K562 (cell line): ENCODE measurements around the gene NT5C2. TPM values are rescaled to one million over a fixed set of nuclear protein-coding genes. Genes with fewer than 3 reads are reported as not detected.

Experiments used
- ATAC-seq: fragments of 200-7000 bp; cut with Tn5 transposase; 3 replicates; pipeline ENCODE4 v1.9.1; 2020; ENCODE audit warnings: moderate library complexity
- BruUV-seq: library from RNA; stranded (reverse); fragments of 400-500 nt; replicated peaks from 2 replicates; lab custom pipeline; 2021; lab: Mats Ljungman, UMichigan
- CTCF ChIA-PET: fragments of 300-600 bp; formaldehyde crosslinking; extraction: SDS; loops from one replicate; lab custom pipeline; 2021; ENCODE audit warnings: low intra/inter-chr PET ratio; lab: Yijun Ruan, JAX
- POLR2A ChIA-PET: fragments of 300-600, 350-650 bp; sonication (Branson Sonifier 250); formaldehyde crosslinking; extraction: SDS; loops from one replicate; lab custom pipeline; 2021; ENCODE audit warnings: antibody characterized with exemption, inconsistent platforms; lab: Yijun Ruan, JAX
- DNase-seq, 4 experiments: peaks; one replicate each; pipeline versions ENCODE4 v3.0.0 to v3.0.0-alpha.2; 2011 to 2018; ENCODE audit warnings: low spot score in 3 of 4, mixed read lengths in 3 of 4; ENCODE audit errors: extremely low read depth in 1 of 4
- FAIRE-seq: peaks from 2 replicates; lab custom pipeline; 2011; peaks lifted over from hg19 to GRCh38; lab: Jason Lieb, UNC
- H2AFZ ChIP-seq: 2 replicates; pipeline ENCODE4 v1.6.0; 2011; ENCODE audit warnings: low read depth, low read length, control low read depth, inconsistent platforms
- H3K27ac ChIP-seq: fragments of 200-600 bp; 3 replicates; pipeline ENCODE4 v1.8.0; 2011; ENCODE audit warnings: low read depth, mild to moderate bottlenecking, control low read depth, inconsistent platforms, low read length, moderate library complexity, mixed read lengths; ENCODE audit errors: extremely low read depth
- H3K27me3 ChIP-seq, 2 experiments: fragments of 300-600 bp in 1 of 2; 2 replicates in 1 of 2; 3 replicates in 1 of 2; pipeline versions ENCODE4 v1.6.0 to v1.8.0; 2011; ENCODE audit warnings: inconsistent platforms in 2 of 2, low read length in 2 of 2, mild to moderate bottlenecking in 1 of 2, mixed read lengths in 1 of 2, moderate library complexity in 1 of 2; ENCODE audit not compliant: control insufficient read depth in 2 of 2, insufficient read depth in 2 of 2
- H3K36me3 ChIP-seq: fragments of 300-600 bp; 3 replicates; pipeline ENCODE4 v1.8.0; 2011; ENCODE audit warnings: mild to moderate bottlenecking, low read length, inconsistent platforms; ENCODE audit not compliant: control insufficient read depth, insufficient read depth
- H3K4me1 ChIP-seq, 2 experiments: fragments of 200-600 bp in 1 of 2; replicated peaks in 1 of 2; 2 replicates in 1 of 2; 3 replicates in 1 of 2; pipeline versions ENCODE4 v1.5.1 to v1.8.0; 2011; ENCODE audit warnings: inconsistent platforms in 2 of 2, low read length in 2 of 2, mild to moderate bottlenecking in 1 of 2, mixed read lengths in 1 of 2, moderate library complexity in 1 of 2; ENCODE audit not compliant: control insufficient read depth in 2 of 2, insufficient read depth in 2 of 2
- H3K4me2 ChIP-seq: 2 replicates; pipeline ENCODE4 v1.6.1; 2011; ENCODE audit warnings: low read length, control low read depth, inconsistent platforms, mixed read lengths; ENCODE audit not compliant: insufficient read depth
- H3K4me3 ChIP-seq: fragments of 200-600 bp; sonication (generic), shearing (Covaris generic); 2 replicates; pipeline ENCODE4 v1.5.1; 2016; ENCODE audit warnings: control low read depth, inconsistent platforms
- H3K79me2 ChIP-seq: fragments of 200-600 bp; 3 replicates; pipeline ENCODE4 v1.8.0; 2011; ENCODE audit warnings: low read length, inconsistent platforms; ENCODE audit not compliant: control insufficient read depth, insufficient read depth
- H3K9ac ChIP-seq, 2 experiments: 2 replicates each; pipeline versions ENCODE4 v1.6.0 to v1.6.1; 2011; ENCODE audit warnings: low read depth in 2 of 2, low read length in 2 of 2, control low read depth in 1 of 2, inconsistent platforms in 1 of 2, mild to moderate bottlenecking in 1 of 2, mixed read lengths in 1 of 2; ENCODE audit not compliant: insufficient read depth in 1 of 2
- H3K9me1 ChIP-seq: one replicate; pipeline ENCODE4 v1.6.0; 2011; ENCODE audit warnings: inconsistent platforms, mild to moderate bottlenecking, low read length, moderate library complexity; ENCODE audit not compliant: control insufficient read depth, insufficient read depth
- H3K9me3 ChIP-seq: replicated peaks from 2 replicates; pipeline ENCODE4 v1.5.1; 2011; ENCODE audit warnings: low read depth, low read length, inconsistent platforms; ENCODE audit not compliant: control insufficient read depth, insufficient read depth
- H4K20me1 ChIP-seq: replicated peaks from 2 replicates; pipeline ENCODE4 v1.6.1; 2011; ENCODE audit warnings: low read length, inconsistent platforms, mixed read lengths; ENCODE audit not compliant: control insufficient read depth, insufficient read depth
- ETS1 ChIP-seq: conservative IDR thresholded peaks from 2 replicates; pipeline ENCODE4 v1.6.1; 2011; ENCODE audit warnings: low read depth, mild to moderate bottlenecking, low read length; ENCODE audit not compliant: control insufficient read depth
- FOXA3 ChIP-seq, 2 experiments: fragments of 450-650 bp in 1 of 2; sonication (generic) in 1 of 2; formaldehyde crosslinking; IDR thresholded peaks in 1 of 2; conservative IDR thresholded peaks in 1 of 2; 2 replicates each; pipeline versions ENCODE4 v1.4.0 to v1.8.0; 2020 to 2022; ENCODE audit warnings: mild to moderate bottlenecking in 2 of 2, missing genetic modification reagents in 1 of 2
- HMG20A ChIP-seq: fragments of 450-650 bp; formaldehyde crosslinking; conservative IDR thresholded peaks from 2 replicates; pipeline ENCODE4 v1.4.0; 2020; ENCODE audit warnings: mild to moderate bottlenecking, mixed read lengths
- RBM14 ChIP-seq: fragments of 200-400 bp; formaldehyde crosslinking; IDR thresholded peaks from 2 replicates; pipeline ENCODE4 v1.6.1; 2018; ENCODE audit warnings: low read depth, mild to moderate bottlenecking, low read length, moderate library complexity, borderline replicate concordance; ENCODE audit not compliant: insufficient read depth
- RBM25 ChIP-seq: fragments of 200-400 bp; formaldehyde crosslinking; IDR thresholded peaks from 2 replicates; pipeline ENCODE4 v1.6.1; 2018; ENCODE audit warnings: low read length, low read depth, moderate library complexity; ENCODE audit not compliant: severe bottlenecking
- RFX1 ChIP-seq: fragments of 450-650 bp; IDR thresholded peaks from 2 replicates; pipeline ENCODE4 v1.6.1; 2016; ENCODE audit warnings: mild to moderate bottlenecking, moderate library complexity
- SRSF9 ChIP-seq: fragments of 200-400 bp; formaldehyde crosslinking; IDR thresholded peaks from 2 replicates; pipeline ENCODE4 v1.6.1; 2017; ENCODE audit warnings: low read depth, low read length, borderline replicate concordance
- ZNF134 ChIP-seq: fragments of 250-450 bp; sonication (Bioruptor Pico); conservative IDR thresholded peaks from 2 replicates; pipeline ENCODE4 v1.4.0; 2020
- ZNF274 ChIP-seq: IDR thresholded peaks from 2 replicates; pipeline ENCODE4 v1.6.1; 2011; ENCODE audit warnings: low read depth, mild to moderate bottlenecking, low read length, moderate library complexity, borderline replicate concordance
- ZNF57 ChIP-seq: fragments of 450-650 bp; formaldehyde crosslinking; IDR thresholded peaks from 2 replicates; pipeline ENCODE4 v1.4.0; 2020; ENCODE audit warnings: mild to moderate bottlenecking, moderate library complexity
- ZNF75A ChIP-seq: fragments of 450-650 bp; formaldehyde crosslinking; IDR thresholded peaks from 2 replicates; pipeline ENCODE4 v1.4.0; 2020; ENCODE audit warnings: mild to moderate bottlenecking
- WGBS: fragments of 100-300 bp; shearing (Covaris generic); methylation state at CpG from one replicate; pipeline ENCODE4 v1.1.6; 2016; ENCODE audit warnings: low coverage, mixed read lengths; ENCODE audit not compliant: insufficient coverage; ENCODE audit errors: missing lambda C conversion rate; 5-methylcytosine and 5-hydroxymethylcytosine counted together
- in situ Hi-C: fragments of 300-500 bp; cut with MboI; formaldehyde crosslinking; loops from 4 replicates; pipeline ENCODE4 v1.15.0; 2018; ENCODE audit warnings: inconsistent platforms, mixed read lengths
- intact Hi-C: fragments of 100-400 bp; cut with micrococcal nuclease; formaldehyde crosslinking; loops from 2 replicates; pipeline ENCODE4 v1.14.2; 2022
- polyA plus RNA-seq, 8 experiments: library from polyadenylated mRNA; depleted of rRNA in 4 of 8; stranded (reverse) in 5 of 8; unstranded in 3 of 8; fragments of >200 nt; fragmentation: Nextera tagmentation in 2 of 8; fragmentation: Illumina TruSeq in 1 of 8; extraction: Ambion mirVana in 2 of 8; extraction: Trizol in 1 of 8; gene quantifications; 2 replicates each; pipeline versions ENCODE4 v1.2.1 to v1.2.3, GENCODE V29; 2011 to 2014; ENCODE audit warnings: inconsistent platforms in 1 of 8, missing spikeins in 1 of 8
- total RNA-seq, 7 experiments: library from RNA; depleted of rRNA in 6 of 7; stranded (reverse); fragments of >200 nt in 6 of 7; fragmentation: Illumina TruSeq in 2 of 7; extraction: Trizol in 2 of 7; gene quantifications; 2 replicates each; pipeline versions ENCODE4 v1.2.1 to v1.2.3, GENCODE V29; 2011 to 2021; ENCODE audit warnings: low replicate concordance in 1 of 7
- TF ChIP-seq, protein P1 (sequence below): IDR thresholded peaks from 3 replicates; pipeline ENCODE4 v1.6.1; 2011; ENCODE audit warnings: borderline replicate concordance, mild to moderate bottlenecking, moderate library complexity; ENCODE audit not compliant: insufficient read length; ENCODE audit errors: extremely low read depth
- TF ChIP-seq, protein P2 (sequence below): IDR thresholded peaks from 2 replicates; pipeline ENCODE4 v1.6.1; 2011; ENCODE audit warnings: borderline replicate concordance, low read depth, mild to moderate bottlenecking, moderate library complexity, low read length; ENCODE audit not compliant: insufficient read depth, poor library complexity, severe bottlenecking
- TF ChIP-seq, protein P3 (sequence below), 3 experiments: fragments of 200-800 bp in 1 of 3; sonication (Bioruptor generic) in 1 of 3; sonication (generic) in 1 of 3; formaldehyde crosslinking in 1 of 3; IDR thresholded peaks; 2 replicates each; pipeline versions ENCODE4 v1.6.1 to v1.8.0; 2016 to 2022; ENCODE audit warnings: mild to moderate bottlenecking in 2 of 3, missing compliant biosample characterization in 2 of 3, missing genetic modification characterization in 2 of 3, missing genetic modification reagents in 1 of 3

Gene NT5C2
- total and polyA plus RNA-seq, 9 of the 15 experiments (the other 6 are each of a cell fraction or from before 2014, with no cell fraction given): 11.3 to 45.2 (median 27.7) TPM

- BruUV-seq: no TSS peak
- no peak overlapping the region for H3K4me3 ChIP-seq
- no peak for ATAC-seq
- H3K4me2 ChIP-seq: no peak overlapping the region
- H3K4me1 ChIP-seq: no peaks in the 10 kb centered on the region
- intact Hi-C loops (no loop called here), in situ Hi-C loops (no loop called here)
- CTCF ChIA-PET: no interaction called here
- H3K9me1 ChIP-seq: no peaks in the 10 kb centered on the region
- H3K27me3 ChIP-seq: no peaks in the 10 kb centered on the region
- FAIRE-seq: no peak
- no peak overlapping the region for H3K27ac ChIP-seq
- no peaks in the 10 kb centered on the region for H3K79me2 ChIP-seq
- H3K9me3 ChIP-seq: no peaks in the 10 kb centered on the region
- H4K20me1 ChIP-seq: no peaks in the 10 kb centered on the region
- POLR2A ChIA-PET: interaction anchor here (0.5 kb wide), 1 partner anchor 342 kb away, joined by 3 read pairs; no protein-coding TSS in a partner anchor
- WGBS: 57% methylated on average over 2 of the region's 2 CpGs
- no peak overlapping the region for H2AFZ ChIP-seq
- H3K36me3 ChIP-seq: peaks cover 28% of the 10 kb centered on the region; the same call in 1 of the 3 replicates
- H3K9ac ChIP-seq: no peak overlapping the region
- no peak for DNase-seq
- TF ChIP-seq RFX1: no peak
- TF ChIP-seq, protein P1, sequence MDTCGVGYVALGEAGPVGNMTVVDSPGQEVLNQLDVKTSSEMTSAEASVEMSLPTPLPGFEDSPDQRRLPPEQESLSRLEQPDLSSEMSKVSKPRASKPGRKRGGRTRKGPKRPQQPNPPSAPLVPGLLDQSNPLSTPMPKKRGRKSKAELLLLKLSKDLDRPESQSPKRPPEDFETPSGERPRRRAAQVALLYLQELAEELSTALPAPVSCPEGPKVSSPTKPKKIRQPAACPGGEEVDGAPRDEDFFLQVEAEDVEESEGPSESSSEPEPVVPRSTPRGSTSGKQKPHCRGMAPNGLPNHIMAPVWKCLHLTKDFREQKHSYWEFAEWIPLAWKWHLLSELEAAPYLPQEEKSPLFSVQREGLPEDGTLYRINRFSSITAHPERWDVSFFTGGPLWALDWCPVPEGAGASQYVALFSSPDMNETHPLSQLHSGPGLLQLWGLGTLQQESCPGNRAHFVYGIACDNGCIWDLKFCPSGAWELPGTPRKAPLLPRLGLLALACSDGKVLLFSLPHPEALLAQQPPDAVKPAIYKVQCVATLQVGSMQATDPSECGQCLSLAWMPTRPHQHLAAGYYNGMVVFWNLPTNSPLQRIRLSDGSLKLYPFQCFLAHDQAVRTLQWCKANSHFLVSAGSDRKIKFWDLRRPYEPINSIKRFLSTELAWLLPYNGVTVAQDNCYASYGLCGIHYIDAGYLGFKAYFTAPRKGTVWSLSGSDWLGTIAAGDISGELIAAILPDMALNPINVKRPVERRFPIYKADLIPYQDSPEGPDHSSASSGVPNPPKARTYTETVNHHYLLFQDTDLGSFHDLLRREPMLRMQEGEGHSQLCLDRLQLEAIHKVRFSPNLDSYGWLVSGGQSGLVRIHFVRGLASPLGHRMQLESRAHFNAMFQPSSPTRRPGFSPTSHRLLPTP: no peak
- no peak for TF ChIP-seq ZNF274
- TF ChIP-seq, protein P2, sequence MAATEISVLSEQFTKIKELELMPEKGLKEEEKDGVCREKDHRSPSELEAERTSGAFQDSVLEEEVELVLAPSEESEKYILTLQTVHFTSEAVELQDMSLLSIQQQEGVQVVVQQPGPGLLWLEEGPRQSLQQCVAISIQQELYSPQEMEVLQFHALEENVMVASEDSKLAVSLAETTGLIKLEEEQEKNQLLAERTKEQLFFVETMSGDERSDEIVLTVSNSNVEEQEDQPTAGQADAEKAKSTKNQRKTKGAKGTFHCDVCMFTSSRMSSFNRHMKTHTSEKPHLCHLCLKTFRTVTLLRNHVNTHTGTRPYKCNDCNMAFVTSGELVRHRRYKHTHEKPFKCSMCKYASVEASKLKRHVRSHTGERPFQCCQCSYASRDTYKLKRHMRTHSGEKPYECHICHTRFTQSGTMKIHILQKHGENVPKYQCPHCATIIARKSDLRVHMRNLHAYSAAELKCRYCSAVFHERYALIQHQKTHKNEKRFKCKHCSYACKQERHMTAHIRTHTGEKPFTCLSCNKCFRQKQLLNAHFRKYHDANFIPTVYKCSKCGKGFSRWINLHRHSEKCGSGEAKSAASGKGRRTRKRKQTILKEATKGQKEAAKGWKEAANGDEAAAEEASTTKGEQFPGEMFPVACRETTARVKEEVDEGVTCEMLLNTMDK: no peak
- TF ChIP-seq HMG20A: no peak
- TF ChIP-seq ZNF134 (CRISPR knock-in tag): no peak
- TF ChIP-seq RBM25: no peak
- no peak for TF ChIP-seq SRSF9
- TF ChIP-seq FOXA3 (CRISPR knock-in tag; conservative IDR thresholded peaks at IDR 0.05 in 1 of 2, IDR thresholded peaks at IDR 0.05 in 1 of 2): no peak
- TF ChIP-seq, protein P3, sequence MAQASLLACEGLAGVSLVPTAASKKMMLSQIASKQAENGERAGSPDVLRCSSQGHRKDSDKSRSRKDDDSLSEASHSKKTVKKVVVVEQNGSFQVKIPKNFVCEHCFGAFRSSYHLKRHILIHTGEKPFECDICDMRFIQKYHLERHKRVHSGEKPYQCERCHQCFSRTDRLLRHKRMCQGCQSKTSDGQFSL (CRISPR knock-in tag; IDR thresholded peaks at IDR 0.05): no peak
- TF ChIP-seq, protein P3 (tag; IDR thresholded peaks at IDR 0.05): no peak
- TF ChIP-seq ZNF57 (CRISPR knock-in tag): no peak
- TF ChIP-seq ZNF75A (CRISPR knock-in tag): no peak
- no peak for TF ChIP-seq RBM14
- TF ChIP-seq ETS1: no peak
Observed at GRCh38 chr10:103104721-103105120, 88.4 kb downstream of the NT5C2 start.
